HG03575 (cell line): ENCODE results near the gene ANO1.

Experiments used
- ATAC-seq: cut with Tn5 transposase; IDR thresholded peaks from one replicate; pipeline ENCODE4 v1.9.1; 2021; ENCODE audit not compliant: unreplicated experiment, insufficient number of reproducible peaks, low FRiP score; ENCODE audit errors: extremely low read depth

ANO1 gene

DNA sequence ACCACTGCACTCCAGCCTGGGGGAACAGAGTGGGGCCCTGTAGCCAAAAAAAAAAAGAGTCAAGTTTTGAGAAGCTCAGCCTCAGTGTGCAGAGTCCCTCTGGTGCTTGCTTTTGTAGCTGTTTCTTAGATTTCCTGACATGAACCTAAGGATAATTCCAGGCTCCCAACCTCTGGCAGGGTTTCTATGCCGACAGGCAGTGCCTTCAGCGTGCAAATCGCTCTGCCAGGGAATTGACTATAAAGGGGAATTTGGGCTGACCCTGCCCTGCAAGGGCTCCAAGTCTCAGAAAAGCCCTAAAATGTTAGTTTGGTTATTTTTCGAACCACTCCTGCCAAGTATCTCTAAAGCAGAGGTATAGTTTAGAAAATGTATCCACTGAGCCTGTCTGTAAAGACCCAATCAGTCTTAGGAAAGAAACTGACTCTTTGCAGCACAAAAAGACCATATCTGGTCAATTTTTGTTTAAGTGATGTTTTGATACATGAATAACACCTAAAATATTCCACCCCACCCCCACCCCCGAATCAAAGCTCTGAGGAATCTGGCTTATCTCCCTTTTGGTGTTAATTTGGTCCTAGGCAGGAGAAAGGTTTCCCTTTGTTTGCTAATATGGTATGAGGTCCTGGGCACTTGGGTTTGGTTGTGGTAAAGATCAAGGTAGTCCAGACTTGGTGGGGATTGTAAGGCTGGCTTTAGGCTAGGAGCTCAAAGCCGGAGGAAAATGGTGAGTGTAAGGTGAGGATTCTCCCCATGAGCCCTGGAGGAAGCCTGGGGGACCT is 49.7 kb downstream of the ANO1 start:
- no peak for ATAC-seq

DNA sequence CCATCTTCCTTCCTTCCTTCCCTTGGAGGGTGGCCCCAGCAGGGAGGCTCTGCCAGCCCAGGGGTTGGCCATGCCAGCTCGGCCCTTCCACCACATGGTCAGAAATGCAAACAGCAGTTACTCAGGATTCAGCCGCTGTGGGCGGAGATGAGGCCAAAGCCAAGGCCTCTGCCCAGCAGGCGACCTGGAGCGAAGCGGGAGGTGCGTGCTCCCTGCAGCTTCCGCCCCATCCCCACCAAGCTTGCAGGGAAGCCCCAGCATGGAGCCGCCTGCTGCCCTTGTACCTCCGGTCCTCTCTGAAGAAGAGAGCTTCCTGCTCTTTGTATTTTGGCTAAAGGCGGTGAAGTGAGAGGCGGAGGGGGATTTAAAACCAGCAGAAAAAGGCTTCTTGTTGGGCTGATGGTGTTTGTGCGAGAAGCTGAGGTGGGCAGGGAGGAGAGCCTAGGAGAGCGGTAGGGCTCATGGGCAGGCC is 50.4 kb downstream of the ANO1 start:
- ATAC-seq, result no peak

DNA sequence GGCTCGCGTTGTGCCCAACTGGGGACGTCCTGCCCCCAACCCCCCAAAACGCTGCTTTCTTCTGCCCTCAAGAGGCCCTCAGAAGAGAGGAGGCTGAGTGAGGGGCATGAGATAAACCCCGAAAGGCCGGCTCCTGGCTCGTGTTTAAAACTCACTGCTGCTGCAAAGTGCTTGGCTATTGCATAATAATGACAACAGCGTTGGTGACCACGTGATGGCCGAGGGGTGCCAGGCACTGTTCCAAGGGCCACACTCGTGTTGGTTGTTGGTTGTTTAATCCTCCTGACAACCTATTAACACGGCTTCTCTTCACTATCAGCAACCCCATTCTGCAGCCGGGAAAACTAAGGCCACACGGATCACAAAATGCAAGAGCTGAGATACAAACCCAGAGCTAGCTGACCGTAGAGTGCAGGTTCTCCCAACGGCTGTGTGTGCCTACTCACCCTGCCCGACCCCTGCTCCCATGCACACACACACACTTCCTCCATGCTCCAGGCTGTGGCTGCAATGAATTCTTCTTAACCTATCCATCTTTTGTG is 51.0 kb downstream of the ANO1 start:
- no peak for ATAC-seq

DNA sequence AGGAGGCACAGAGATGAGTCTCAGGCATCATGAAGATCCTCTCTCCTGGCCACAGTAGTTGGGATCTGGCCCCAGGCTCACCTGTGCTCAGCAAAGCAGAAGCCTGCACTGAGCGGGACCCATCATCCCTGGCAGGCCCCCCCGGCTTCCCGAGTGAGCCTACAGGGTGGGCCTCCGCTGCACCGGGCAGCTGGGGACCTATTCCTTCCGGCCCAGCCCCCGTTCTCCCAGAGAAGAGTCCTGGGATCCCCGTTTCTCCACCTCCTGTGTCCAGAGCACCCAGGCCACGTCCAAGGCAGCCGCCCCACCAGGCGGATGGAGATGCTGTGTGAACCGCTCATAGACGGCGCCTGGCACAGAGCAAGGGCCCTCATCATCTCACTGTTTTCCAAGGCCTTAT is 52.5 kb downstream of the ANO1 start:
- no peak for ATAC-seq

DNA sequence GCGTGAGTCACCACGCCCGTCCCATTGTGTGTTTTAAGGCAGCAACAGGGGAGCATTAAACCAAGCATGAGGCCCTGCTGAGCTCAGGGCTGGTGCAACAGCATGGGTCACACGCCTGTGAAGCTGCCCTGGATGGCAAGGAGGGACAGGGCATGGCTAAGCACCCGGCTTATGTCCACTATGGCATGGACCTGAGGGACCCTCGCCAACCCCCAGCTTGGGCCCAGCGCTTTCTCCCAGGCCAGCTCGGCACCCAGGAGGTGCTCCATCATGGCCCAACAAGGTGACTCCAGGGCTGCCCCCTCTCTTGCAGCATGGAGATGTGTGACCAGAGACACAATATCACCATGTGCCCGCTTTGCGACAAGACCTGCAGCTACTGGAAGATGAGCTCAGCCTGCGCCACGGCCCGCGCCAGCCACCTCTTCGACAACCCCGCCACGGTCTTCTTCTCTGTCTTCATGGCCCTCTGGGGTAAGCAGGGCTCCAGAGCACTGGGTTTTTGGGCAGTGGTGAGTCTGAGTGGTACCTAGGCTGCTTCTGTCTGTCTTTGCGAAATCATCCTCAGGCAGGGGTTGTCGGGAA is 53.6 kb downstream of the ANO1 start:
- no peak for ATAC-seq

DNA sequence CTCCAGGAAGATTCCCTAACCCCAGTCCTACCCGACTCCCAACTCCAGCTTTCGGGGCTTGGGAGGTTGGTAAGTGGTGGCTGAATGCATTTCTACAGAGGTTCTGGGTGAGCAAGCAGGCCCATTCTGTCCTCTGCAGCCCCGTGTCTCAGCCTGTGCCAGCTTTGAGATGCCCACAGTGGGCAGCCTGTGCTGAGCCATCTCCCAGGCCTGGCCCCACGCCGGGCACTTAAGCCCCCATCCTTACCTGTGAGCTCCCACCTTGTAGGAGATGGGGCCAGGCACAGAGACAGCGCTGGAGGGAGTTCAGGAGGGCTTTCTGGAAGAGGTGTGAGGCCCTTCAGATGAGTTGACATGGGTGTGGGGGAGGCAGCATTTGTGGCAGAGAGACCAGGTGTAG is 54.5 kb downstream of the ANO1 start:
- ATAC-seq, result no peak

DNA sequence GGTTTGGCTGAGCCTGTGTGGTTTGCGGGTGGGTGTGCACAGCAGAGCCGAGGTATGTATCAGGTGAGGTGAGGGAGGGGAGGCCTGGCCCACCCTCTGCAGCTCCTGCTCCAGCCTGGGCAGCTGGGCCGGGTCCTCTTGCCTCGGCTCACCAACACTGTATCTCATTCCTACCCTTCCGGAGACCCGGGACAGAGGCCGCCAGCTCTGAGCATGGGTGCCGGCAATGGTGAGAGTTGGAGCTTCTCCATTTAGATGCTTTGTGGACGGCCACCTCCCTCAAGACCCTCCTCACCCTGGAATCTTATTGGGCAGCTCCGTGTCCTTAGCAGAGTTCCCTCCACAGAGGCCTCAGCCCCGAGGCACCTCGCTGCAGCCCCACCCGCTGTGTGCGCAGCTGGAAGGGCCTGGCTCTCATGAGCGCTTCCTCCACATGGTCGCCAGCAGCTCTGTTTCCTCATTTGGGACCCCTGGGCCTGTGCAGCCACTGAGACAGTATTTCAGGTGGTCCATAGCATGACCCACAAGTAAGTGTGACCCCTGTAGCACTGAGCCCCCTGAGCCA is 55.7 kb downstream of the ANO1 start:
- no peak for ATAC-seq

DNA sequence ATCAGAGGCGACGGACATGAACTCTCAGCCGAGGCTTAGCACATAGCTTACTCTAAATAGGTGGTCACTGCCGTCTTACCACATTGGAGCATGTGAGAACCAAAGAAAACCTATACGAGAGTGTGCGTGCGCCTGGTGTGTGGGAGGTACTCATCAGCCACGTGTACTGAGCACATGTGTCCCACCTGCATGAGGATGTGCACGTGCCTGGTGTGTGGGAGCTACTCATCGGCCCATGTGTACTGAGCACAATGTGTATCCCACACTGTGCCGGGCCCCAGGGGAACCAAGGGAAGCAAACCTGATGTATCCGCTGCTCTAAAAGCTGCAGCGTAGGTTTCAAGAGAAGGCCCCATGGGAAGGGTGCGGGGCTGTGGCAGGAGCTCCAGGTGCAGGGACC is 56.4 kb downstream of the ANO1 start:
- ATAC-seq, result no peak

DNA sequence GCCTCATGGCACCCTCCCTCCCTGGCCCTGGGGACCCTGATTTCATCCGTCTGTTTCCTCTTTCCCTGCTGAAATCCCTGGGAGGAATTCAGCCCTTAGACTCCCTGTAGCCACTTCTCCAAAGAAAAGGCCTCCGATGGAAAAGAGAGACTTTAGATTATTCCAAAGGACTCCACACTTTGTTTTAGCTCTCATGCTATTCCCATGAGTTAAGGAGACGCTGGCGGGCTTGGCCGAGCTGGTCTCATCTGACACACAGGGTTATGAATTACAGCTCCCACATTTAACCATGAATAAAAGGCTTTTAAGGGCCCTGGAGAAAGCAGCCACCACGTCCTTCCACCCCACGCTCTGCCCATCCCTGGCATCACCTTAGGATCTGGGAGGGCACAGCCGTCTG is 57.0 kb downstream of the ANO1 start:
- ATAC-seq, result no peak

DNA sequence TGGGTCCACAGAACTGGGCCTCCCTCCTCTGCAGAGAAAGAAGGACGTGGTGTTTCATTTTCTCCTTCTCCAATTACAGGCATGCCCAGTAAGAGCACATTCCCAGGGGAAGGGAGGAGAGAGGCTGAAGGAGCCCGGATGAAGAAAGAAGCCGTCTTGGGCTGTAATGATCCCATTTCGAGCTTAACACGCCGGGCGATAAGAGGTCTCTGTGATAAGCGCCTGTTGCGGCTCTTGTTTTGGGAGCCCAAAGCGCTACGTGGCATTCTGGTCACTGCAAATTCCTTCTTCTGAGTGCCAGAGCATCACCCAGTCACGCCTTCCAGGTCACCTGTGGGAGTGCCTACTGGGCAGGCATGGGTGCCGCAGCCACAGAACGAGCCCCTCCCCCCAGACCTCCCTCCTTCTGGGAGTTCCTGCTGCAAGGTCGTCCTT is 57.5 kb downstream of the ANO1 start:
- ATAC-seq, result no peak

DNA sequence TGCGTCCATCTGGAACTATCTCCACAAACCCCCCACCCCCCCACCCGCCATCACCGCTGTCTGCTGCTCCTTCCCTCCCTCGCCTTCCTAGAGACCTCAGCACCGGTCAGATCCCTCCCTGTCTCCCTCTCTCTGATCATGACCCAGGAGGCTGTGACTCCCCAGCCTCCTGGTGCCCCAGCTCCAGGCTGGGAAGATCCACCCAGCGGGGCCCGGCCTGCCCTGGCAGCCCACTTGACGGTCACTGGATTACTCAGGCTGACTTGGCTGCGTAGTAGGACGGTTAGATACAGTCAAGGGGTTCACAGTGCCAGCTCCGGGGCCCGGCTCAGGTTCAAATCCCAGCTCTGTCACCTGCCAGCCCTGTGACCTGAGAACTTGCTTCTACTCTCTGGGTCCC is 59.3 kb downstream of the ANO1 start:
- ATAC-seq, result no peak

DNA sequence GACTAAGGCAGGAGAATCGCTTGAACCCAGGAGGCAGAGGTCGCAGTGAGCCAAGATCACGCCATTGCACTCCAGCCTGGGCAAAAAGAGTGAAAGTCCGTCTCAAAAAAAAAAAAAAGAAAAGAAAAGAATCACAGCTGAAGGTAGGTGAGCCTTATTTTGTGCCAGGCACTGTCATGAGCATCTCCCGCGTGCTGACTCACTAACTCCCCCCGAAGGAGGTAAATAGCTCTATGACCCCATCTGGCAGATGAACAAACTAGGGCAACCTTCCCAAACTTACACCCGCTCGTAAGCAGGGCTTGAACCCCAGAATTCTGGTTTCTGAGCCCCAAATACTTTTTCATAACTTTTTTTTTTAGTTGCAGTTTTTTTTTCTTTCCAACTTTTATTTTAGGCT is 60.3 kb downstream of the ANO1 start:
- ATAC-seq, result no peak

DNA sequence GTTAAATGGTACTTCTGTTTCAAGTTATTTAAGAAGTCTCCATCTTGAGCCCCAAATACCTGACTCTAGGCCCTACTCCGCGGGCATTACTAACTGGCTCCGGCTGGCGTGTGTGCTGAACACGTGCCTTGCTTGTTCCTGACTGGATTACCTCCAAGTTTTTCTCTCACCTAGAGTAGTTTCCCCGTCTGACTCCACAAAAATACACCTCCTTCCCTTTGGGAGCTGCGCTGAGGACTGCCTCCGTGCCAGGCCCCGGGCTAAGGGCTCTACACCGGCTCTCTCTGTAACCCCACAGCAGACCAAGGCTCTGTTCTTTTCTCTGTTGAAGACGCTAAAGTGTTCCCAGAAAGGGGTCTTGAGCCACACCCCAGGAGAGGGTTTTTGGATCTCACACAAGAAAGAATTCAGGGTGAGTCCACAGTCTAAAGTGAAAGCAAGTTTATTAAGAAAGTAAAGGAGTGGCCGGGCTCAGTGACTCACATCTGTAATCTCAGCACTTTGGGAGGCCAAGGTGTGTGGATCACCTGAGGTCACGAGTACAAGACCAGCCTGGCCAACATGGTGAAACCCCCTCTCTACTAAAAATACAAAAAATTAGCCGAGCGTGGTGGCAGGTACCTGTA is 61.8 kb downstream of the ANO1 start:
- ATAC-seq, result no peak

DNA sequence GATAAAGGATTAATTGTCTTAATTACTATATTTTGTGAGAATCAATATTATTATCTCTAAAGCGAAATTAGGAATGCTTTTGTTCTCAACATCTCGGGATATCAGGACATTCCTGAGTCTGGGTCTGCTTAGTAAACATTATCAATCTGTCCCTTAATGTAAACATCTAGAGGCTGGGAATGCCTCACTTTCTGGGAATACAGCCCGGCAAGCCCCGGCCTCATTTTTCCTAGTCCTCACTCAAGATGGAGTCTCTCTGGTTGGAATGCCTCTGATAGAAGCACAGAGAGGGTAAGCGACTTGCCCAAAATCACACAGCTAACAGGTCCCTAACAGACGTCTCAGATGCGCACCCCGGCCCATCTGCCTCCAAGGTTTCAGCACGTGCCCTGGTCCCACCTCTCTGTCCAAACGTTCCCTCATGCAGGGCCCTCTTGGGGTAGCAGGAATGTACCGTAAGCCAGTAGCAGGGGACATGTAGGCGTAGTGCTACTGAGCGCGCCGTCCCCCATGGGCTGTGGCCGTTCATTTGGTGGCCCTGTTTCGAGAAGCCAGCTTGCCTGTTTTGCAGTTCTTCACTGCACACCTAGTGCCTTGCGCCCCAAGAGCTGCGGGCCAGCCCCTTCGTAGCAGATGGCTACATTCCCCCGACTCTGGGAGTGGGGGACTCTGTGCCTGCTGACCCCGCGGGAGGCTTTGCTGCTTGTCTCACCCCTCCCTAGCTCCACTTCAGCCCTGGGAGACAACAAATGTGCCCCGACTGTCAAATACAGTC is 62.8 kb downstream of the ANO1 start:
- ATAC-seq, result no peak

DNA sequence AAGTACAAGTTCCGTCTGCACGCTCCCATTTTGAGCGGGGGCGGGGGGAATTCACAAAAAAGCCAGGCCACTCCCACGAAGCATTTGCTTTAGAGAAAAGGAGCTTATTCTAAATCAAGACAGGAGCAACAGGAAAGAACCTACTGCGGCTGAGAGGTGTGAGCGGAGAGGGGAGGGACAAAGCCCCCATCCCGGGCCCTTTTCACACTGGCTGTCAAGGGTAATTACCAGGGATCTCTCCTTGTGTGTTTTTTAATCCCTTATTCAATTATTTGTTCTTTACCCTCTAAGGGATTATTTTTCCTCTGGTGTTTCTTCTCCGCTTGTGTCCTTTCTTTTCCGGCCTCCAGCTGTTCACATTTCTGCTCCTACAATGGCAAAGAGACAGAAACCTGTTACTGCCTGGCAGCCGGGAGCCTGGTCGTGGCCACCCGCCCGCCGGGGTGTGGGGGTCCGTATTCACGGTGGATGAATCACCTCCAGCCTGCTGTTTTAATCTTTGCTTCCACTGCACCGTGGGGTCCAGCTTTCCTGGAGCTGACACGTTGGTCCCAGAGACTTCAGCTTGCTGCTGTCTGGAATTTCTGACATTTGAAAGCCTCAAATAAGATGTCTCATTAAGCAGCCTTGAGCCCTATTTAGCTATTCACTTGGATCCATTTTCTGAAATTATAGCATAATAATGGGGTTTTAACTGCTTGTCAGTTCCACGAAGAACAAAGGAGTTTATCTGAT is 63.5 kb downstream of the ANO1 start:
- no peak for ATAC-seq

DNA sequence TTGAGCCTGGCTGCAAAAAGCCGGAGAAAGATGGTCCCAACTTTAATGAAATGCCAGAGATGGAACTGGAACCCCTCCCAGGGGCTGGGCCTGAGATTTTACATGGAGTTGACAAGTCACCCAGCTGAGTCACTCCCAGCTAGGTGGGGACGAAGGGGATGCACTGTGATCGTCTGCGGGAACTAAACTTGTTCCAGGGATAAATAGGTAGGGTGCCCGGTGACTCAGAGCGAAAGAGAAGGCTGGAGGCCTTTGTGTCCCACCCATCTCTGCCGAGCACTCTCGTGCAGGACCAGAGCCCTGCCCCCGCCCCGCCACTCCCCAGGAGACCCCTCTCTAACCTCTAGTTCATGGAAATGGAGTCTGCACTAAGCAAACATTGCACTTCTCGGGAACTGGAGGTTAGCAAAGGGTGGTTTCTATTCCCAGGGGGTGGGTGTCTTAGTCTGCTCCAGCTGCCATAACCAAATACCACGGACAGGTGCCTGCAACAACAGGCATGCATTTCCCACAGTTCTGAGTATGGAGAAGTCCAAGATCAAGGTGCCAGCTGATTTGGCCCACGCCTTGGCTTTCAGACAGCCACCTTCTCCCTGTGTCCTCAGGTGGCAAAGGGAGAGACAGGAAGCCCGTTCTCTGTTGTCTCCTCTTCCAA is 64.2 kb downstream of the ANO1 start:
- ATAC-seq, result no peak

DNA sequence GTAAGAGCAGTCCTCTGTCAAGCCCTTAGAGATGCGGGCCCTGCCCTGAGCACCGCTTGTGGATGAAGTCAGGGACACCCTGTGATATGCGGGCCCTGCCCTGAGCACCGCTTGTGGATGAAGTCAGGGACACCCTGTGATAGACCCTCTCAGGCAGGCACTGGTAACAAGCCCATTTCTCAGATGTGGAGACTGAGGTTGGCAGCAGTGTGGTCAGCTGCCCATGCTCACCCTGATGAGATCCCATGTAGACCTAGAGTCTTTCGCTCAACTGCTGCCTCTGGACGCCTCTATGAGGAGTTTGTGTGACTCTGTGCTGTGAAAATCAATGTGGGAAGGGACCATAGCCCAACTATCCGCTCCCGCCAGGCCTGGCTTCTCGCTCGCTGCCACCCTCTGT is 66.1 kb downstream of the ANO1 start:
- no peak for ATAC-seq

DNA sequence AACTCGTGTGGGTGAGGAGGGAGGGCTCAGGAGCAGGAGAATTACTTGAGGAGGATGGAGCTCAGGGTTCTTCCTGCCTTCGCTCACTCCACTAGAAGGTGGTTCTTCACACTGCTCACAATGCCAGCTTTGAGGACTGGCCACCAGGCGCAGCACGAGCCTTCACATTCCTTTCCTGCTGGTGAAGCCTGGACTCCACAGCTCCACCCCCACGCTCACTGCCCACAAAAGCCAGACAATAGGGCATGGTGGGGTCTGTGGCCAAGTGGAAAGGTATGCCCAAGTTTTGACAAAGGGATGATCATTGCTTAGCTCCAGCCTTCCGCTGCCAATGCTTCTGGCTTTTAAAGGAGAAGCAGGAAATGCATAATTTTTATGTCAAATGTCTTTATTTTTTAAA is 67.0 kb downstream of the ANO1 start:
- ATAC-seq, result no peak
